Measurements from ENCODE around the gene S100A3.
"Not testable (repeated sequence)": the region's sequence is repeated elsewhere in the genome, so short reads cannot be mapped to it uniquely, and the experiment has no call there.

S100A3 gene

GRCh38 chr1:153548722-153549688, at the start of gene S100A3:
Gene S100A3, minus strand, starts transcription at chr1:153549258. Its CDS starts 773 bp downstream, at chr1:153548485.
- no peak for DNase-seq

GRCh38 chr1:153598309-153599172, 49.5 kb upstream of the S100A3 start:
- DNase-seq = peak; percentile 21 to 78

GRCh38 chr1:153597206-153597605, 48.1 kb upstream of the S100A3 start:
- peak in 1 of 2 donors; percentile 15 for DNase-seq

- DNase-seq = no peak
These were observed 43.7 kb upstream of the S100A3 start for GRCh38 chr1:153592748-153593147.

- no peak for DNase-seq
These were observed 39.4 kb upstream of the S100A3 start for GRCh38 chr1:153588482-153588881.

GRCh38 chr1:153588033-153588432, 39.0 kb upstream of the S100A3 start:
- DNase-seq = not testable (repeated sequence)

GRCh38 chr1:153587314-153587713, 38.3 kb upstream of the S100A3 start:
- DNase-seq = no peak

- DNase-seq = no peak
These were observed 37.3 kb upstream of the S100A3 start for GRCh38 chr1:153586347-153586746.

GRCh38 chr1:153585006-153585405, 35.9 kb upstream of the S100A3 start:
- DNase-seq = no peak

- no peak for DNase-seq
These were observed 34.9 kb upstream of the S100A3 start for GRCh38 chr1:153583976-153584375.

GRCh38 chr1:153583514-153583913, 34.5 kb upstream of the S100A3 start:
- not testable (repeated sequence) for DNase-seq

GRCh38 chr1:153582836-153583235, 33.8 kb upstream of the S100A3 start:
- not testable (repeated sequence) for DNase-seq

GRCh38 chr1:153578936-153579335, 29.9 kb upstream of the S100A3 start:
- DNase-seq = no peak

- DNase-seq = no peak
These were observed 29.4 kb upstream of the S100A3 start for GRCh38 chr1:153578490-153578889.

GRCh38 chr1:153577624-153578051, 28.6 kb upstream of the S100A3 start:
- DNase-seq = no peak

GRCh38 chr1:153577138-153577537, 28.1 kb upstream of the S100A3 start:
- DNase-seq = no peak

GRCh38 chr1:153575497-153575896, 26.4 kb upstream of the S100A3 start:
- DNase-seq = not testable (repeated sequence)

GRCh38 chr1:153575081-153575491, 26.0 kb upstream of the S100A3 start:
- DNase-seq = not testable (repeated sequence)

GRCh38 chr1:153573351-153573750, 24.3 kb upstream of the S100A3 start:
- no peak for DNase-seq

- peak; percentile 54 to 71 for DNase-seq
These were observed 23.5 kb upstream of the S100A3 start for GRCh38 chr1:153572569-153573015.

GRCh38 chr1:153571706-153572105, 22.6 kb upstream of the S100A3 start:
- no peak for DNase-seq

- DNase-seq = no peak
These were observed 21.8 kb upstream of the S100A3 start for GRCh38 chr1:153570874-153571273.

GRCh38 chr1:153569465-153569864, 20.4 kb upstream of the S100A3 start:
- no peak for DNase-seq

All from CD4-positive, alpha-beta T cell treated with Interleukin-4 for 1 hour (primary cell).